Lung (tissue), 12 donors: ENCODE results near the gene TNNC1. TPM values are rescaled to one million over a fixed set of nuclear protein-coding genes. Genes with fewer than 3 reads are reported as not detected.

Source experiments
- ATAC-seq: fragments of 200-7000 bp; cut with Tn5 transposase; one replicate; pipeline ENCODE4 v1.9.1; 2020; ENCODE audit warnings: moderate number of reproducible peaks; ENCODE audit not compliant: insufficient read depth, low FRiP score
- DNase-seq, 3 donors: peaks; one replicate each; pipeline ENCODE4 v3.0.0-alpha.2; 2013 to 2017
- H3K27ac ChIP-seq, 2 donors: one replicate each; pipeline ENCODE4 v1.5.1; 2013; ENCODE audit warnings: mild to moderate bottlenecking in 2 of 2, moderate library complexity in 2 of 2, control low read depth in 1 of 2, inconsistent platforms in 1 of 2, low read depth in 1 of 2, low read length in 1 of 2
- H3K27me3 ChIP-seq, 3 donors: one replicate each; pipeline ENCODE4 v1.5.1; 2013; ENCODE audit warnings: low read length in 2 of 3; ENCODE audit not compliant: control insufficient read depth in 3 of 3, insufficient read depth in 3 of 3
- H3K36me3 ChIP-seq, 4 donors: one replicate each; pipeline ENCODE4 v1.5.1; 2013; ENCODE audit warnings: low read length in 4 of 4, mild to moderate bottlenecking in 1 of 4, moderate library complexity in 1 of 4; ENCODE audit not compliant: control insufficient read depth in 4 of 4, insufficient read depth in 4 of 4
- H3K4me1 ChIP-seq, 5 donors: one replicate each; pipeline ENCODE4 v1.5.1; 2013; ENCODE audit warnings: low read length in 5 of 5, mild to moderate bottlenecking in 2 of 5, moderate library complexity in 1 of 5; ENCODE audit not compliant: control insufficient read depth in 5 of 5, insufficient read depth in 5 of 5
- H3K4me3 ChIP-seq: one replicate; pipeline ENCODE4 v1.5.1; 2013; ENCODE audit warnings: mild to moderate bottlenecking, control low read depth, moderate library complexity
- H3K9ac ChIP-seq, 2 donors: one replicate each; pipeline ENCODE4 v1.5.1; 2013; ENCODE audit warnings: low read length in 2 of 2, control low read depth in 1 of 2; ENCODE audit not compliant: insufficient read depth in 1 of 2
- H3K9me3 ChIP-seq, 4 donors: one replicate each; pipeline ENCODE4 v1.5.1; 2013; ENCODE audit warnings: low read length in 3 of 4, mild to moderate bottlenecking in 1 of 4, moderate library complexity in 1 of 4; ENCODE audit not compliant: control insufficient read depth in 4 of 4, insufficient read depth in 3 of 4
- WGBS, 2 donors: extraction: QIAGEN DNeasy Blood & Tissue Kit; methylation state at CpG; one replicate each; pipeline ENCODE4 v1.1.7; 2013; 5-methylcytosine and 5-hydroxymethylcytosine counted together
- polyA plus RNA-seq, 2 donors: library from polyadenylated mRNA; stranded (reverse); fragments of 200-250 nt; gene quantifications; one replicate each; pipeline ENCODE4 v1.2.1, GENCODE V29; 2013
- total RNA-seq, 2 donors: library from RNA; depleted of rRNA in 1 of 2; stranded (reverse); fragments of >200 nt in 1 of 2; gene quantifications; one replicate each; pipeline ENCODE4 v1.2.1, GENCODE V29; 2014 to 2021
- TF ChIP-seq, protein P1 (sequence below): IDR thresholded peaks from 2 replicates; pipeline ENCODE4 v1.5.1; 2012; ENCODE audit warnings: mild to moderate bottlenecking; ENCODE audit errors: control extremely low read depth, extremely low read depth
- donor health status: control.
- donor health status: control.
- donor health status: Bipolar disorder and iron deficiency.
- donor health status: healthy.
- donor health status: DM: yes; HTN: yes; CAD: no.

Gene TNNC1
- total and polyA plus RNA-seq, 4 donors: 17.3 to 250 (median 33.4) TPM

- H3K4me1 ChIP-seq: peaks cover 0 to 46% (median 5%) of the 10 kb centered on the region in 5 donors
- peaks cover 0 to 2% (median 0%) of the 10 kb centered on the region in 4 donors for H3K9me3 ChIP-seq
- TF ChIP-seq, protein P1, sequence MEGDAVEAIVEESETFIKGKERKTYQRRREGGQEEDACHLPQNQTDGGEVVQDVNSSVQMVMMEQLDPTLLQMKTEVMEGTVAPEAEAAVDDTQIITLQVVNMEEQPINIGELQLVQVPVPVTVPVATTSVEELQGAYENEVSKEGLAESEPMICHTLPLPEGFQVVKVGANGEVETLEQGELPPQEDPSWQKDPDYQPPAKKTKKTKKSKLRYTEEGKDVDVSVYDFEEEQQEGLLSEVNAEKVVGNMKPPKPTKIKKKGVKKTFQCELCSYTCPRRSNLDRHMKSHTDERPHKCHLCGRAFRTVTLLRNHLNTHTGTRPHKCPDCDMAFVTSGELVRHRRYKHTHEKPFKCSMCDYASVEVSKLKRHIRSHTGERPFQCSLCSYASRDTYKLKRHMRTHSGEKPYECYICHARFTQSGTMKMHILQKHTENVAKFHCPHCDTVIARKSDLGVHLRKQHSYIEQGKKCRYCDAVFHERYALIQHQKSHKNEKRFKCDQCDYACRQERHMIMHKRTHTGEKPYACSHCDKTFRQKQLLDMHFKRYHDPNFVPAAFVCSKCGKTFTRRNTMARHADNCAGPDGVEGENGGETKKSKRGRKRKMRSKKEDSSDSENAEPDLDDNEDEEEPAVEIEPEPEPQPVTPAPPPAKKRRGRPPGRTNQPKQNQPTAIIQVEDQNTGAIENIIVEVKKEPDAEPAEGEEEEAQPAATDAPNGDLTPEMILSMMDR: no peak
- DNase-seq (no peak), ATAC-seq (no peak)
- no peak overlapping the region for H3K4me3 ChIP-seq
- no peak overlapping the region for H3K9ac ChIP-seq
- H3K27me3 ChIP-seq: no peaks in the 10 kb centered on the region
- peak overlapping the region in 1 of 2 donors; percentile 84 for H3K27ac ChIP-seq
- WGBS, 2 donors: 95 to 98% methylated on average over 18 of the region's 18 CpGs
- peaks cover 2 to 84% (median 48%) of the 10 kb centered on the region in 4 donors for H3K36me3 ChIP-seq
Measured at GRCh38 chr3:52489453-52489852, 35.6 kb upstream of the TNNC1 start.

DNA sequence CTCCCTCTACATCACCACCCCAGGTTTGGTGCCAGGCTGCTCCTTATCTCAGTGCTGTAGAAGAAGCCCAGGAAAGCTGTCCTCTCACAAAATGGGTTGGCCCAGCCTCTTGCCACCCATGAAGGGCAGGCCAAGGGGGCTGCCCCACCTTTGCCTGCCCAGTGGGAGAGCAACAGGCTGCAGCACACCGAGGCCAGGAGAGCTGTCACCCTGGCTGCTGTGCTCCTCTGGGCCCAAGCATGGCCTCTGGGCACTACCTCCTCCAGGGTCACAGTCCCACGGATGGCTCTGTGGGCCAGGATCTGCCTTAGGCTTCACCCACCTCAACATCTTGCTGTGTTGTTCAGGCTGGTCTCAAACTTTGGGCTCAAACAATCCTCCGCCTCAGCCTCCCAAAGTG lies 34.9 kb upstream of the TNNC1 start:
- DNase-seq (no peak), ATAC-seq (no peak)
- no peak overlapping the region for H3K9ac ChIP-seq
- no peaks in the 10 kb centered on the region for H3K27me3 ChIP-seq
- WGBS, 2 donors: 92 to 96% methylated on average over 3 of the region's 3 CpGs
- H3K9me3 ChIP-seq: peaks cover 0 to 2% (median 0%) of the 10 kb centered on the region in 4 donors
- no peak overlapping the region for H3K4me3 ChIP-seq
- H3K36me3 ChIP-seq: peaks cover 2 to 80% (median 48%) of the 10 kb centered on the region in 4 donors
- H3K4me1 ChIP-seq: peaks cover 0 to 41% (median 8%) of the 10 kb centered on the region in 5 donors
- TF ChIP-seq, protein P1: no peak
- H3K27ac ChIP-seq: no peak overlapping the region

- H3K4me1 ChIP-seq: peaks cover 0 to 34% (median 12%) of the 10 kb centered on the region in 5 donors
- H3K27ac ChIP-seq: no peak overlapping the region
- no peaks in the 10 kb centered on the region for H3K27me3 ChIP-seq
- H3K9me3 ChIP-seq: peaks cover 0 to 2% (median 0%) of the 10 kb centered on the region in 4 donors
- H3K9ac ChIP-seq: no peak overlapping the region
- H3K36me3 ChIP-seq: peaks cover 2 to 79% (median 49%) of the 10 kb centered on the region in 4 donors
- DNase-seq (no peak), ATAC-seq (no peak)
- no peak overlapping the region for H3K4me3 ChIP-seq
- WGBS, 2 donors: 97% methylated on average over 59 of the region's 59 CpGs
- TF ChIP-seq, protein P1: no peak
Measured at GRCh38 chr3:52487788-52488691, 34.2 kb upstream of the TNNC1 start.
